GM19468 (cell line): ENCODE results near the gene CASP9.
"Not testable (repeated sequence)": the region's sequence is repeated elsewhere in the genome, so short reads cannot be mapped to it uniquely, and the experiment has no call there.

Experiments
- ATAC-seq: cut with Tn5 transposase; IDR thresholded peaks from one replicate; pipeline ENCODE4 v1.9.1; 2021; ENCODE audit warnings: mild to moderate bottlenecking, moderate library complexity, moderate number of reproducible peaks; ENCODE audit not compliant: unreplicated experiment; ENCODE audit errors: extremely low read depth

Gene CASP9

GRCh38 chr1:15475752-15476314 lies 48.2 kb downstream of the CASP9 start, which contains the start of gene CELA2B:
Gene CELA2B (plus strand): TSS chr1:15476104. CDS start chr1:15476126, 22 bp downstream.
- ATAC-seq = no peak

GRCh38 chr1:15472587-15472986 lies 51.4 kb downstream of the CASP9 start:
- ATAC-seq = no peak

- not testable (repeated sequence) for ATAC-seq
Observed at GRCh38 chr1:15471723-15472122, 52.3 kb downstream of the CASP9 start.

GRCh38 chr1:15471067-15471466 lies 52.9 kb downstream of the CASP9 start:
- not testable (repeated sequence) for ATAC-seq

- ATAC-seq = not testable (repeated sequence)
Observed at GRCh38 chr1:15469821-15470448, 54.1 kb downstream of the CASP9 start.

GRCh38 chr1:15469361-15469760 lies 54.7 kb downstream of the CASP9 start:
- ATAC-seq = no peak

- no peak for ATAC-seq
Observed at GRCh38 chr1:15468145-15468544, 55.9 kb downstream of the CASP9 start.

GRCh38 chr1:15466955-15467625 lies 56.9 kb downstream of the CASP9 start:
- ATAC-seq = not testable (repeated sequence)

- no peak for ATAC-seq
Observed at GRCh38 chr1:15465674-15466073, 58.3 kb downstream of the CASP9 start.

GRCh38 chr1:15463926-15464322 lies 60.1 kb downstream of the CASP9 start:
- ATAC-seq = not testable (repeated sequence)

- ATAC-seq = not testable (repeated sequence)
Observed at GRCh38 chr1:15463064-15463800, 60.8 kb downstream of the CASP9 start.

GRCh38 chr1:15460708-15461095 lies 63.3 kb downstream of the CASP9 start:
- ATAC-seq = no peak

- ATAC-seq = no peak
Observed at GRCh38 chr1:15459771-15460707, 64.0 kb downstream of the CASP9 start.

GRCh38 chr1:15458388-15458787 lies 65.6 kb downstream of the CASP9 start:
- ATAC-seq = not testable (repeated sequence)

- no peak for ATAC-seq
Observed at GRCh38 chr1:15457585-15457984, 66.4 kb downstream of the CASP9 start.

- ATAC-seq = no peak
Observed at GRCh38 chr1:15456313-15456954, 67.6 kb downstream of the CASP9 start, which contains the start of gene CELA2A. Gene CELA2A (plus strand): TSS chr1:15456732. CDS start chr1:15456754, 22 bp downstream.

- ATAC-seq = no peak
Observed at GRCh38 chr1:15455522-15455921, 68.5 kb downstream of the CASP9 start.

- no peak for ATAC-seq
Observed at GRCh38 chr1:15454256-15454655, 69.8 kb downstream of the CASP9 start.

- ATAC-seq = no peak
Observed at GRCh38 chr1:15453734-15454133, 70.3 kb downstream of the CASP9 start.
